Fibroblast of skin of right biceps (primary cell): ENCODE data around the gene HMSD.
"Not testable (repeated sequence)": the region's sequence is repeated elsewhere in the genome, so short reads cannot be mapped to it uniquely, and the experiment has no call there.

Experiments
- DNase-seq: peaks from one replicate; pipeline ENCODE4 v3.0.0-alpha.2; 2013

Gene HMSD

DNA sequence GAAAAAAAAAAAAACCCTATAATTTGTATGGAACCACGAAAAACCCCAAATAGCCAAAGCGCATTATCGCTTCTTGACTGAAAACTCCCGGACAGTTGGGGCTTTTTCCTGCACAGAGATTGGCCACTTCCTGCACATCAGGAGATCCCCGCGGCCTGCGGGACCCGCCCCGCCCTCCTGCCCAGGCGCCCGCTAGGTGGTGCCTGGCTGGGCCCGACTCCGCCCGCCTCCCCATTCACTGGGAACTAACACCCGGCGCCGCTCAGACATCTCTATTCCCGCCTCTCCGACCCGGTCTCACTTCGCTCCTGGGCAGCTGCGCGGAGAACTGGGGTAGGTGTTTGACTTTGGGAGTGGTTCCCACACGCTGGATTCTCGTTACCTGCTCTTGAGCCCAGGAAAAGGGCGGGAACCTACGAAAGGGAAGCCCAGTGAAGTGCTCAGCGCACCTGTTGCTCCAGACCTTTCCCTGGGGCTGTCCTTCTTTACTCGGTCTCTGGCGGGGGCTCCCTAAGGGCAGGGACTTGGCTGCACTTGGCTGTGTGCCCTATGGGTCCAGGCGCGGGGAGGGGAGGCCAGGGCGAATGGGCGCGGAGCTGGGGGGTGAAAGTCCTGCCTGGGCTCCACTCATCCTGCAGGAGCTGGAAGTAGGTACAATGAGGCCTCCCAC, at the start of gene HMSD:
HMSD (plus strand) TSS at position 234 of the 670 bp plus-strand sequence. CDS start 4,155 bp downstream, outside the sequence.
- DNase-seq = peak; percentile 47

DNA sequence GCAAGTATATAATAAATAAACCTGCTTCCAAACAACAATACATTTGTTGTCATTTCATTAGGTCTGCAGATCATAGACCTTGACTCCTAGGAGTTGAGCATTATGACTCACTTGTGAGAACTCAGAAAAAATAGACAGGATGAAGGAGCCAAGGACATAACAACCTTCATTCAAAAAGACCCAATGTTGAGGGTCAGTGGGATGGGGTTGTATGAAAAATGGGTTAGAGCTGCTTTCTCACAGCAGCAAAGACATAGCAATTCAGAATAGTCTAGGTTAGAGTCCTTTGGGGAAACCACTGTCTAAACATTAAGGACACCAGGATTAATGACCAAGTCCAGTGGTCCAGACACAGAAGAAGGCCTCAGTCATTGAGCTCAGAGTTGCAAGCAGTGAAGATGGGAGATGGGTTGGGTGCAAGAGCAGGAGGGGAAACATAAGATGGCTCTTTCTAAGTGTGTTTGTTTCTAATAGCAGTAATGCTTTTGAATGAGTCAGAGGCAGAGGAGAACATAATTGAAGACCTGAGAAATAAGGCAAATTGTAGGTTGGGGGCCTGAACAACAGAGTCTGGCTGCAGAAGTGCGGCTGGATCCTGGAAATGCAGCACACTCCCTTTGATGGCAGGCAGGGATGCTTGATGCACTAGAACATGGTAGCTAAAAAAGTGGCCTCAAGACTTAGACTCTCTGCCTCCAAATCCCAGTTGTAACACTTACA, 45.1 kb upstream of the HMSD start:
- DNase-seq = no peak

GRCh38 chr18:63904694-63905093, 44.4 kb upstream of the HMSD start:
- DNase-seq = no peak

- no peak for DNase-seq
Observed at GRCh38 chr18:63905361-63905760, 43.7 kb upstream of the HMSD start.

DNA sequence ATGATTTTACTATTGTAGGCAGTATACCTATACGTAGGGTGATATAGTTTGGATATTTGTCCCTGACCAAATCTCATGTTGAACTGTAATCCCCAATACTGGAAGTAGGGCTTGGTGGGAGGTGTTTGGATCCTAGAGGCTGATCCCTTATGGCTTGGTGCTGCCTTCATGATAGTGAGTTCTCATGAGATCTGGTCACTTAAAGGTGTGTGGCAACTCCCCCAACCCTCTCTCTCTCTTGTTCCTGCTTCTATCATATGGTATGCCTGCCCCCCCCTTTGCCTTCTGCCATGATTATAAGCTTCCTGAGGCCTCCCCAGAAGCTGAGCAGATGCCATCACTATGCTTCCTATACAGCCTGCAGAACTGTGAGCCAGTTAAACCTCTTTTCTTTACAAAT, 43.0 kb upstream of the HMSD start:
- no peak for DNase-seq

DNA sequence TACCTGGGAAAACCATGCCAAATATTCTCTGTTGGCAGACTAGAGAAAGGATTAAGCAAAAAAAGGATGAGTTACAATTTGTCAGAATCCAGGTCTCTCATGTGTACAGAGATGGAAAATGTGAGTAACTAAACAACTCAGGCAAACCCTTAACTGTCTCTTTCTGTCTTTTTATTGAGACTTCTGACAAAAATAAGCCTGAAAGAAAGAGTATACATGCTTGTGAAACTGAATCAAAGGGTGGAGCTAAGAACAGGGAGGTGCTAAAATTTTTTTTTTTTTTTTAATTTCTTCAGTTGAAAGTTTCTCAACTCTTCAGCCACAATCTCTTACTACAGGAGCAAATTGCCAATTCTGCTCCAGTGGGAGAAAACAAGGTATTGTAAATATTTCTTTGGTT, 41.4 kb upstream of the HMSD start, which contains the start of gene SERPINB10:
SERPINB10 (plus strand) TSS at position 295 of the 400 bp plus-strand sequence. CDS start 7,553 bp downstream, outside the sequence.
- DNase-seq = no peak

GRCh38 chr18:63908858-63909257, 40.2 kb upstream of the HMSD start:
- no peak for DNase-seq

DNA sequence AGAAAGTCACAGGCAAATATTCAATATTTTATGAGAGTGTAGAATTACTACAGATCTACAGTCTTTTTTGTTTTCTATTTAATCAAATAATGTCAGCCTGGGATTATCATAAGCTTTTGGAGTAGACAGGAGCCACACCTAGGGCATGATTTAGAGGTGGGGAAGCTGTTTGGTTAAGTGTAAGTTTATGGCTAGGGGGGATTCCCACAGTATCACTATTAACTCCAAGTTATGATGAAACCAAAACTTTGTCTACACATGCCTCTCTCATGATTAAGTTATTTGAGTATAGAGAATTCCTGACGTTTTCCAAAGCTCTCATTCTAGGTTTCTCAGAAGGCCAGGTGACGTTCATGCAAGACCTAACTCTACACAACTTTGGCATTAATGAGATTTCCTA, 39.2 kb upstream of the HMSD start:
- DNase-seq = no peak

DNA sequence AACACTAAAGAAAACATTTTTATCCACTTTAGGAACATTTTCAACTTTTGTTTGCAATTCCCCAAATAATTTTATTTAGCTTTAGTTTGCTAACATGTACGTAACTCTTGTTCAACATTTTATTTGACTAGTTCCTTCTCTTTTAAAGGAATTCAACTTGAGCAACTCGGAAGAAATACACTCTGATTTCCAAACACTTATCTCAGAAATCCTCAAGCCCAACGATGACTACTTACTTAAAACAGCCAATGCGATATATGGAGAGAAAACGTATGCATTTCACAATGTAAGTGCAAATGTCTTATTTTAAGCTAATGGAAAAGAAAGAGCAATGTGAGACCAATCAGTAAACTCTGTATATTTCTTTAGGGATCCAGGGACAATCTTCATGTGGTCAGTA, 31.3 kb upstream of the HMSD start:
- DNase-seq = no peak

- no peak for DNase-seq
Observed at GRCh38 chr18:63922049-63922448, 27.1 kb upstream of the HMSD start.

DNA sequence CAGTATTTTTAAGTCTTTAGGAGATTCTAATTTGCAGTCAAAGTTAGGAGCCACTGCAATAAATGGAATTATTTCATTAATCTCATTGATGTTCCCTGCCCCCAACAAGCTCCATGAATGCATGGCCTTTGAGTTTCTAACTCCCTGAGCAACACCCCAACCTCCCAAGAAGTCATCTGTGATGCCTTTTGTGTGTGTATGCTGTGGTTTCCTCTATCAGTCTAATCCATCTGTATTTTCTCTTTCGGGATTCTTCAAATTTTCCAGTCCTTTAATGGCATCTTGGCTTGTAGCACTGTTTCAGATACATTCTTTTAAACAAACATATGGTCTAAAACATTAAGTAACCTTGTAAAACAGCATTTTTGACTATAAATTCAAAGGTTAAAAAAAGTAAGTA, 24.6 kb upstream of the HMSD start:
- DNase-seq = peak; percentile 83

- DNase-seq = no peak
Observed at GRCh38 chr18:63928331-63928730, 20.8 kb upstream of the HMSD start.

- DNase-seq = not testable (repeated sequence)
Observed at GRCh38 chr18:63929369-63929768, 19.7 kb upstream of the HMSD start.

DNA sequence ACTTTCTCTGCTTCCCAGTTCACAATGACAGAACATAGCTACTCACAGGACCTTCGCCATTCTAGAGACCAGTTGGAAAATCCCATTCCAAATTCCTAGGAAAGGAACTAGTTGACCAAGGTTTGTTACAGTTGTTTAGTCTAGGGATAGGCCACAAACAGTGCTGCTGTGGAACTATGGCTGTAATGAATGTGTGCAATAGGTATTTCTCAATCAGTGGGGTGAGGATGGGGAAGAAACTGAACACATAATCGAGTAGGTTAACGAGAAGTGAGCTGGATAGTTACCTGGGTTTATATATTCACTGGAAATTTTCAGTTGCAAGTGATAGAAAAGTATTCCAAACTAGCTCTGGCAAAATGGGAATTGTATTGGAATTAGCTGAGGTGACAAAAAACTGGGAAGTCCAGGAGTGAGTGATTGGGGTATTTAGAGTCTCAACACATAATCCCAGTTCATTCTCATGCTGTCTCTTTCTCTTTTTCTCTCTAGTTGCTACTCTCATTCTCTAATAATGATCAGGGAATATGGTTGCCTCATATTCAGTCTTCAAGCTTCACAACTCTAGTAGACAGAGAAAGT, 18.2 kb upstream of the HMSD start:
- DNase-seq = no peak

GRCh38 chr18:63936156-63936931, 12.8 kb upstream of the HMSD start:
- peak; percentile 78 for DNase-seq

DNA sequence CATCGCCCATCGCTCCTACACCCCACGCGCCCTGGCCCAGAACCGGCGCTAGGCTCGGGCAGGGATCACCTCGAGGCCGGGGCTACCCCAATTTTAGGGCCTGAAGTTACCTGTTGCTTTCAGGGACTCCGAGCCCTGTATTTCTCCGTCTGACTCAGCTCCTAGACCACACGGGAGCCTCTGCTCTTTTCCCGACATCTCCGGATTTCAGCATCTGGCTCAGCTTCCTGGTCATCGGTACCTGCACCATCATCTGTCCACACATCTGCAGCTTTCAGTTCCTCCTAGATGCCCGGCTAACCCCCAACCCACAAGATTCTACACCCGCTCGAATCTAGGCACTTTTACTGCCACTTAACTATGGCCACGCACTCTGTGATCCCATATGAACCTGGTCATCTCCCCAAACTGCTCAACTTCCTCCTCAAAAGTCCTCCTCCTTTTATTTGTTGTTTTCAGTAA, 12.1 kb upstream of the HMSD start:
- no peak for DNase-seq

DNA sequence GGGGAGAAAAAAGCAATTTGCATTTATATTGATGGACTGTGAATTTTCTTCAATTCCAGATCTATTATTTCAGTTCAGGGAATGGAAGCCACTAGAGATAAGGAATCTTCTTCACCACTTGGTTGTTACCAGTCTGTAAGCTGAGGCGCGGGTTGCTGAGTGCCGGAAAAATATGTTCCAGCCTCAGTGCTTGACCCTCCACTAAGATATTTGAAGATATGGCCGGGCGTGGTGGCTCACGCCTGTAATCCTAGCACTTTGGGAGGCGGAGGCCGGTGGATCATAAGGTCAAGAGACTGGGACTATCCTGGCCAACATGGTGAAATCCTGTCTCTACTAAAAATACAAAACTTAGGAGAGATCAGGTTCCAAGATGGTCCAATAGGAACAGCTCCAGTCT, 9.1 kb upstream of the HMSD start:
- DNase-seq = no peak

DNA sequence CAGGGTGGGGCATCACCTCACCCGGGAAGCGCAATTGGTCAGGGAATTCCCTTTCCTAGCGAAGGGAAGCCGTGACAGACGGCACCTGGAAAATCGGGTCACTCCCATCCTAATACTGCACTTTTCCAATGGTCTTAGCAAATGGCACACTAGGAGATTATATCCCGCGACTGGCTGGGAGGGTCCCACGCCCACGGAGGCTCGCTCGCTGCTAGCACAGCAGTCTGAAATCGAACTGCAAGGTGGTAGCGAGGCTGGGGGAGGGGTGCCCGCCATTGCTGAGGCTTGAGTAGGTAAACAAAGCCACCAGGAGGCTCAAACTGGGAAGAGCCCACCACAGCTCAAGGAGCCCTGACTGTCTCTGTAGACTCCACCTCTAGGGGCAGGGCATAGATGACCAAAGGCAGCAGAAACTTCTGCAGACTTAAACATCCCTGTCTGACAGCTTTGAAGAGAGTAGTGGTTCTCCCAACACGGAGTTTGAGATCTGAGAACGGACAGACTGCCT, 8.5 kb upstream of the HMSD start:
- not testable (repeated sequence) for DNase-seq

DNA sequence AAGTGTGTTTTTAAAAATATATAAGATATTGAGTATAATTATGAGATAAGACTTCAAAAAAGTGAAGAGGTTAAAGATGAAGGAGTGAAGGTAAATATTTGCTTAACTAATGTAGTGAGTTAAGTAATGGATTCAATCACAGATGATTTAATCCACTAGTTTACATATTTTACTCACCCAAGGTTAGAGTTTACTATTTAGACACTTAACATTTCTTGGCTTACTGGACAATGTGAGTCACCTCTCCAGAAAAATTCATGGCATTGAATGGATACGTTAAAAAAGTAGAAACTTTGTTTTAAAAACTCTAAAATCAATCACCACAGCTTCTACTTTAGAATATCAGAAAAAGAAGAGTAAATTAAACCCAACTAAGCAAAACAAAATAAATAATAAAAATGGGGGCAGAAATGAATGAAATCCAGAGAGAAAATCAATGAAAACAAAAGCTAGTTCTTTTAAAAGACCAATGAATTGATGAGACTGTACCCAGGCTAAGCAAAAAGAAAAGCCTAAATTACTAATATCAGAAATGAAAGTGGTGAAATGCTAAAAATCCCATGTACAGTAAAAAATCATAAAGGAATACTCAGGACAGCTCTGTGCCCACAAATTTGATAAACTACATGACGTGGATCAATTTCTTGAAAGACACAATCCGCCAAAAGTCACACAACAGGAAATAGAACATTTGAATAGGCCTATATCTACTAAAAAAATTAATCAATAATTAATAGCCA, 1.9 kb upstream of the HMSD start:
- no peak for DNase-seq

- DNase-seq = peak; percentile 71
Observed at GRCh38 chr18:63951302-63951705, 2.2 kb downstream of the HMSD start.

DNA sequence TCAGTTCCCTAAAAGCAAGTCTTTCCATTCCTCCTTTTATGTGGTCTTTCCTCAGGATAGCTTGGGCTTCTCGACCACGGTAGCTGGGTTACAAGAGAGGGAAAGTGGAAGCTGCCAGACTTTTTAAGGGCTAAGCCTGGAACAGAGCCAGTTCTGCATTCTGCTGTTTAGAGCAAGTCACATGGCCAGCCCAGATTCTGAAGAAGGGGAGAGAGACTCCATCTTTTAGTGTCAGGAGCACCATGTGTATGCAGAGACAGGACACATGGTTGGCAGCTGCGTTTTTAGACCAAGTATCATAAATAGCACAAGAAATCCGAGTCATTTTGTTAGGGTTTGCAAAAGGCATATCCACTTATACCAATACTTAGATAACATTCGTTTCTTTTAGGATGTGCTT, 4.7 kb downstream of the HMSD start:
- DNase-seq = peak; percentile 42

DNA sequence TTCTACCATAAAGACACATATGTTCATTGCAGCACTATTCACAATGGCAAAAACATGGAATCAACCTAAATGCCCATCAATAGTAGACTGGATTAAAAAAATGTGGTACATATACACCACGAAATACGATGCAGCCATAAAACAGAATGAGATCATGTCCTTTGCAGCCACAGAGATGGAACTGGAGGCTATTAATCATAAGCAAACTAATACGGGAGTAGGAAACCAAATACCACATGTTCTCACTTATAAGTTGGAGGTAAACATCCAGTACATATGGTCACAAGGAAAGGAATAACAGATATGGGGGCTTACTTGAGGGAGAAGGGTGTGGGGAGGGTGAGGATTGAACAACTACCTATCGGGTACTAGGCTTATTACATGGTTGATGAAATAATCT, 7.7 kb downstream of the HMSD start:
- DNase-seq = peak; percentile 76
